HG02938 (cell line): ENCODE measurements around the gene EVI5L.

Experiments used
- ATAC-seq: cut with Tn5 transposase; IDR thresholded peaks from one replicate; pipeline ENCODE4 v1.9.1; 2021; ENCODE audit warnings: mild to moderate bottlenecking, moderate library complexity; ENCODE audit not compliant: unreplicated experiment

EVI5L gene

DNA sequence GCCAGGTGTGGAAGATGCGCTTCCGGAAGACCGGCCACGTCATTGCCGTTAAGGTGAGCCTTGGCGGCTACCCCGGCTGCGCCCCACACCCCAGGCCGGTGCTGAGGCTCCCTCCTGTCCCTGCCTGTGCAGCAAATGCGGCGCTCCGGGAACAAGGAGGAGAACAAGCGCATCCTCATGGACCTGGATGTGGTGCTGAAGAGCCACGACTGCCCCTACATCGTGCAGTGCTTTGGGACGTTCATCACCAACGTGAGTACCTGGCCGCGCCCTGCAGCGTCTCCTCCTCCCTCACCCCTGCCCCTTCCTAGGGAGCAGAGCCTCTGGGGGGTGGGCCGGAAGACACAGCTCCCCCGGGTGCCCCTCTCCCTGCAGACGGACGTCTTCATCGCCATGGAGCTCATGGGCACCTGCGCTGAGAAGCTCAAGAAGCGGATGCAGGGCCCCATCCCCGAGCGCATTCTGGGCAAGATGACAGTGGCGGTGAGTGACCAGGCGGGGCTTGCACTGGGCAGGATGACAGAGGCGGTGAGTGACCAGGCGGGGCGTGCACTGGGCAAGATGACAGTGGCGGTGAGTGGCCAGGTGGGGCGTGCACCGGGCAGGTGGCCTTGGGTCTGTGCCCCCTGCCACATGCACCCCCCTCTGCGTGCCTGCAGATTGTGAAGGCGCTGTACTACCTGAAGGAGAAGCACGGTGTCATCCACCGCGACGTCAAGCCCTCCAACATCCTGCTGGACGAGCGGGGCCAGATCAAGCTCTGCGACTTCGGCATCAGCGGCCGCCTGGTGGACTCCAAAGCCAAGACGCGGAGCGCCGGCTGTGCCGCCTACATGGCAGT, 80.5 kb downstream of the EVI5L start:
- ATAC-seq: no peak

DNA sequence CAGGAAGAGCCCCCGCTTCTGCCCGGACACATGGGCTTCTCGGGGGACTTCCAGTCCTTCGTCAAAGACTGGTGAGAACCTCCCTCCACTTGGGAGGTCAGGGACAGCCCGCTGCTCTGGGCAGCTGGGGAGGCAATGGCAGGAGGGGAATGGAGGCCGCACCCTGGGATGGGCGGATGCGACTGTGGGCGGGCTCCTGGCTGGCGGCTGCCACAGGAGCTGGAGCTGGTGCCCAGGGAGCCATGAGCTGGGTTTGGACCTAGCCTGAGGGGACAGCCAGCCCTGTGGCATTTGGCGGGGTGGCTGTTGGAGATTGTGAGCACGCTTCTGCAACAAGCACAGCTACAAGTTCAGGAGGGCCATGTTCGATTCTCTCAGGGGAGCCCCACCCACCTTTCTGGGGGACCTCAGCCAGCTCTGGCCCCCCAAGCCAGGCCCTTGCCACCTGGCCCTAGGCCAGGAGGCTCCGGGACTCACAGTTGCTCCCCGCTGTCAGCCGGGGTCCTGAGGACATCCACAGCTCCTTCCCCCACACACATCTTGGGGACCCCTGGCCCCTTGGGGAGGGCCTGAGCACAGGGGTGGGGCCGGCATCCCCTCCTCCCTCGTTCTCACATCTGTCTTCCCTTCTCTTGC, 81.6 kb downstream of the EVI5L start:
- no peak for ATAC-seq

DNA sequence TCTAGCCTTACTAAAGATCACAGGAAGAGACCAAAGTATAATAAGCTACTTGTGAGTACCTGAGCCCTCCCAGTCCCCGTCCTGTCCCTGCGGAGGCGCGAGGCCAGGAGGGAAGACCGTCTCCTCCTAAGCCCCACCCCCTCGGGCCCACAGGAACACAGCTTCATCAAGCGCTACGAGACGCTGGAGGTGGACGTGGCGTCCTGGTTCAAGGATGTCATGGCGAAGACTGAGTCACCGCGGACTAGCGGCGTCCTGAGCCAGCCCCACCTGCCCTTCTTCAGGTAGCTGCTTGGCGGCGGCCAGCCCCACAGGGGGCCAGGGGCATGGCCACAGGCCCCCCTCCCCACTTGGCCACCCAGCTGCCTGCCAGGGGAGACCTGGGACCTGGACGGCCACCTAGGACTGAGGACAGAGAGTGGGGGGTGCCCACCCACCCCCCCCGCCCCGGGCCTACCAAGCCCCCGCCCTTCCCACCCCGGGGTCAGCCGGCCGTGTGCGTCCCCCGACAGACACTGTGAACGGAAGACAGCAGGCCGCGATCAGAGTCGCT, 82.2 kb downstream of the EVI5L start:
- ATAC-seq: no peak

GRCh38 chr19:7912697-7913564, 82.9 kb downstream of the EVI5L start:
- no peak for ATAC-seq

GRCh38 chr19:7913652-7914051, 83.6 kb downstream of the EVI5L start:
- ATAC-seq: no peak

- ATAC-seq: no peak
Observed at GRCh38 chr19:7914099-7914498, 84.1 kb downstream of the EVI5L start.
